ENCODE measurements around the gene OMP. TPM values are rescaled to one million over a fixed set of nuclear protein-coding genes. Genes with fewer than 3 reads are reported as not detected.
"Not testable (repeated sequence)": the region's sequence is repeated elsewhere in the genome, so short reads cannot be mapped to it uniquely, and the experiment has no call there.

OMP gene
- total and polyA plus RNA-seq, 2 of the 13 experiments (the other 11 are each of a cell fraction or from before 2014, with no cell fraction given): not detected

GRCh38 chr11:77061258-77061657, 41.4 kb upstream of the OMP start (continued):
- TF ChIP-seq HOXA3 (CRISPR knock-in tag; IDR thresholded peaks at IDR 0.05) (peak; percentile 28; the same call in 1 of the 2 replicates), ZKSCAN8 (CRISPR knock-in tag; IDR thresholded peaks at IDR 0.05; ENCODE audit: borderline replicate concordance) (peak; percentile 51; the same call in 1 of the 2 replicates), ZNF264 (CRISPR knock-in tag; IDR thresholded peaks at IDR 0.05) (0 out of 2 replicates have a peak, but pooled peaks have one; percentile 58), CREM (IDR thresholded peaks at IDR 0.05) (peak; percentile 49; the same call in 1 of the 2 replicates), KLF16 (CRISPR knock-in tag; IDR thresholded peaks at IDR 0.05) (peak in 1 of 2 experiments; percentile 84; a peak in 2 of 4 replicates), TCF7 (IDR thresholded peaks at IDR 0.05; ENCODE audit: low read depth) (peak; percentile 53; the same call in 1 of the 2 replicates), HNF1B (CRISPR knock-in tag; IDR thresholded peaks at IDR 0.05) (peak; percentile 67), CEBPG (CRISPR knock-in tag; IDR thresholded peaks at IDR 0.05) (peak; percentile 95), FOXP4 (CRISPR knock-in tag; IDR thresholded peaks at IDR 0.05) (peak; percentile 82), BCL6 (CRISPR knock-in tag; IDR thresholded peaks at IDR 0.05) (peak; percentile 83), NCOA2 (CRISPR knock-in tag; IDR thresholded peaks at IDR 0.05) (peak; percentile 82), NR2C2 (CRISPR knock-in tag; IDR thresholded peaks at IDR 0.05; ENCODE audit: borderline replicate concordance) (peak; percentile 53; the same call in 1 of the 2 replicates), SKIL (CRISPR knock-in tag; IDR thresholded peaks at IDR 0.05; ENCODE audit: borderline replicate concordance) (peak; percentile 18; the same call in 1 of the 2 replicates), ZNF614 (CRISPR knock-in tag; IDR thresholded peaks at IDR 0.05; ENCODE audit: borderline replicate concordance) (peak; percentile 81), MIXL1 (CRISPR knock-in tag; IDR thresholded peaks at IDR 0.05) (0 out of 2 replicates have a peak, but pooled peaks have one; percentile 46), IRF2 (CRISPR knock-in tag; IDR thresholded peaks at IDR 0.05) (peak; percentile 55; the same call in 1 of the 2 replicates), LCORL (IDR thresholded peaks at IDR 0.05) (0 out of 2 replicates have a peak, but pooled peaks have one; percentile 24), LCORL (CRISPR knock-in tag; IDR thresholded peaks at IDR 0.05) (peak; percentile 74), SAP130 (CRISPR knock-in tag; IDR thresholded peaks at IDR 0.05; ENCODE audit: low read depth) (peak; percentile 58), CHD4 (IDR thresholded peaks at IDR 0.05; ENCODE audit: borderline replicate concordance, low read length) (peak; percentile 63; the same call in 1 of the 2 replicates), GABPA (CRISPR knock-in tag; IDR thresholded peaks at IDR 0.05; ENCODE audit: low read depth) (peak; percentile 28; the same call in 1 of the 2 replicates), KLF6 (CRISPR knock-in tag; IDR thresholded peaks at IDR 0.05) (peak; percentile 32; the same call in 1 of the 2 replicates), SMAD3 (CRISPR knock-in tag; IDR thresholded peaks at IDR 0.05) (peak; percentile 82), ZMYM4 (CRISPR knock-in tag; IDR thresholded peaks at IDR 0.05) (peak; percentile 65), KDM4B (CRISPR knock-in tag; IDR thresholded peaks at IDR 0.05) (peak; percentile 49; the same call in 1 of the 2 replicates), FOXJ3 (CRISPR knock-in tag; IDR thresholded peaks at IDR 0.05; ENCODE audit: borderline replicate concordance) (peak; percentile 93; the same call in 1 of the 2 replicates)
- TF ChIP-seq CREM (CRISPR knock-in tag; IDR thresholded peaks at IDR 0.05); GABPA (IDR thresholded peaks at IDR 0.05; ENCODE audit: low read depth, low read length): not testable (repeated sequence)

Measured in HepG2 (cell line).